Lower leg skin (tissue), 4 donors: ENCODE data around the gene TNFRSF13B. TPM values are rescaled to one million over a fixed set of nuclear protein-coding genes. Genes with fewer than 3 reads are reported as not detected.
"Not testable (repeated sequence)": the region's sequence is repeated elsewhere in the genome, so short reads cannot be mapped to it uniquely, and the experiment has no call there.

ENCODE experiments used
- DNase-seq, 2 donors: peaks; one replicate each; pipeline ENCODE4 v3.0.0-alpha.2; 2019; ENCODE audit warnings: low spot score in 2 of 2
- H3K4me3 ChIP-seq: fragments of 200-600 bp; sonication (generic); 2 replicates; pipeline ENCODE4 v1.5.1; 2017; ENCODE audit warnings: mild to moderate bottlenecking, low read depth; ENCODE audit not compliant: poor library complexity, severe bottlenecking
- POLR2A ChIP-seq, 2 donors: fragments of 450-650 bp; IDR thresholded peaks; one replicate each; pipeline ENCODE4 v1.6.1; 2016 to 2017; ENCODE audit warnings: antibody characterized with exemption in 2 of 2, mild to moderate bottlenecking in 1 of 2, moderate library complexity in 1 of 2
- WGBS, 2 donors: methylation state at CpG; one replicate each; pipeline ENCODE4 v1.1.5; 2018; 5-methylcytosine and 5-hydroxymethylcytosine counted together
- intact Hi-C: fragments of 100-400 bp; cut with DNase I; formaldehyde crosslinking; loops from one replicate; pipeline ENCODE4 v1.15.0; 2023; ENCODE audit warnings: low total_unique reads
- total RNA-seq, 4 donors: library from RNA; depleted of rRNA; stranded (reverse); fragments of >200 nt; gene quantifications; one replicate each; pipeline ENCODE4 v1.1.0, GENCODE V29; 2016
- TF ChIP-seq, protein P1 (sequence below), 3 donors: fragments of 450-650 bp; IDR thresholded peaks; one replicate each; pipeline ENCODE4 v1.5.1; 2016; ENCODE audit warnings: antibody characterized with exemption in 3 of 3, mild to moderate bottlenecking in 3 of 3, moderate library complexity in 2 of 3

The TNFRSF13B gene
- total RNA-seq, 4 donors from 2014 or later = not detected

- TF ChIP-seq, protein P1, sequence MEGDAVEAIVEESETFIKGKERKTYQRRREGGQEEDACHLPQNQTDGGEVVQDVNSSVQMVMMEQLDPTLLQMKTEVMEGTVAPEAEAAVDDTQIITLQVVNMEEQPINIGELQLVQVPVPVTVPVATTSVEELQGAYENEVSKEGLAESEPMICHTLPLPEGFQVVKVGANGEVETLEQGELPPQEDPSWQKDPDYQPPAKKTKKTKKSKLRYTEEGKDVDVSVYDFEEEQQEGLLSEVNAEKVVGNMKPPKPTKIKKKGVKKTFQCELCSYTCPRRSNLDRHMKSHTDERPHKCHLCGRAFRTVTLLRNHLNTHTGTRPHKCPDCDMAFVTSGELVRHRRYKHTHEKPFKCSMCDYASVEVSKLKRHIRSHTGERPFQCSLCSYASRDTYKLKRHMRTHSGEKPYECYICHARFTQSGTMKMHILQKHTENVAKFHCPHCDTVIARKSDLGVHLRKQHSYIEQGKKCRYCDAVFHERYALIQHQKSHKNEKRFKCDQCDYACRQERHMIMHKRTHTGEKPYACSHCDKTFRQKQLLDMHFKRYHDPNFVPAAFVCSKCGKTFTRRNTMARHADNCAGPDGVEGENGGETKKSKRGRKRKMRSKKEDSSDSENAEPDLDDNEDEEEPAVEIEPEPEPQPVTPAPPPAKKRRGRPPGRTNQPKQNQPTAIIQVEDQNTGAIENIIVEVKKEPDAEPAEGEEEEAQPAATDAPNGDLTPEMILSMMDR (IDR thresholded peaks at IDR 0.05) = no peak
- TF ChIP-seq POLR2A (IDR thresholded peaks at IDR 0.05) = no peak
- intact Hi-C loops = no loop called here
- WGBS, 2 donors = 87 to 95% methylated on average over 3 of the region's 3 CpGs
- DNase-seq = peak in 1 of 2 donors; percentile 42
- H3K4me3 ChIP-seq = no peak overlapping the region
Observed at GRCh38 chr17:16908273-16908672, 63.6 kb downstream of the TNFRSF13B start.

DNA sequence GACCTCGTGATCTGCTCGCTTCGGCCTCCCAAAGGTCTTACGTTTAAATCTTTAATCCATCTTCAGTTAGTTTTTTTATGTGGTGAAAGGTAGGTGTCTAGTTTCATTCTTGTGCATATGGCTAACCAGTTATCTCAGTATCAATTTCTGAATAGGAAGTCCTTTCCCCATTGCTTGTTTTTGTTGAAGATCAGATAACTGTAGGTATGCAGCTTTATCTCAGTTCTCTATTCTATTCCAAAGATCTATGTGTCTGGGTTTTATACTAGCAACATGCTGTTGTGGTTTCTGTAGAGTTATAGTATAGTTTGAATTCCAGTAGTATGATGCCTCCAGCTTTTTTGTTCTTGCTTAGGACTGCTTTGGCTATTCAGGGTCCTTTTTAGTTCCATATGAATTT is 65.2 kb downstream of the TNFRSF13B start:
- TF ChIP-seq, protein P1 (IDR thresholded peaks at IDR 0.05) = no peak
- no peak for TF ChIP-seq POLR2A (IDR thresholded peaks at IDR 0.05)
- intact Hi-C loops = no loop called here
- 79 to 84% methylated on average over 4 of the region's 4 CpGs for WGBS, 2 donors
- no peak for DNase-seq
- H3K4me3 ChIP-seq = no peak overlapping the region

GRCh38 chr17:16905593-16906191 is 66.2 kb downstream of the TNFRSF13B start:
- TF ChIP-seq POLR2A (IDR thresholded peaks at IDR 0.05) = no peak
- TF ChIP-seq, protein P1 (IDR thresholded peaks at IDR 0.05) = no peak
- 37 to 41% methylated on average over 2 of the region's 2 CpGs for WGBS, 2 donors
- no peak for DNase-seq
- no peak overlapping the region for H3K4me3 ChIP-seq
- intact Hi-C loops = no loop called here

- DNase-seq, intact Hi-C loops, H3K4me3 ChIP-seq: not testable (repeated sequence)
- 89 to 92% methylated on average over 3 of the region's 3 CpGs for whole genome bisulfite sequencing, 2 donors
Observed at GRCh38 chr17:16903070-16903469, 68.8 kb downstream of the TNFRSF13B start.

DNA sequence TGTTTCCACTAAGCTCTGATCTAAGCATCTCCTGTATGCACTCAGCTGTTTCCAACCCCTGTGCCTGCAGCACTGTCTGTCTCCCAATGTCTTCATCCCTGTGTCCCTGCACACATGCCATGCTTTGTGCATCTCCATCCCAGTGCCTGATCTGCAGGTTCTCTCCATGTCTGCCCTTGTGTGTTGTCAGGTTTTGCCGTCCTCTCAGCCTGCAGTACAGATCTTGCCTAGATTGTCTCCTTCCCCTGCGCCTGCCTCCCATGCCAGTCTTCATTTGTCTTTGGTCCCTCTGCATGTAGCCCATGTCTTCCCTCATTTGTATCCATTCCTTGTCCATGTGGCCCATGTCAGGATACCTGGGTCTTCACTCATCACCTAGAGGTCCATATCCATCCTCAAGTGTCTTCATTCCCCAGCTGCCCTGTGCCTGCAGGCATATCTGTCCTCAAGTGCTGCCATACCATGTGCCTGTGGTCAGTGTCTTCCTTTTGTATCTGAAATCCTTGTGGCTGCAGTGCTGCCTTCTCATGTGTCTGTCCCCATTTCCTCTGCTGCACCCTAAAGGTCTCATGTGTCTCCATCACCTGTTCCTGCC is 71.5 kb downstream of the TNFRSF13B start:
- WGBS, 2 donors = 93 to 97% methylated on average over 2 of the region's 2 CpGs
- H3K4me3 ChIP-seq = no peak overlapping the region
- no peak for TF ChIP-seq POLR2A (IDR thresholded peaks at IDR 0.05)
- TF ChIP-seq, protein P1 (IDR thresholded peaks at IDR 0.05) = no peak
- intact Hi-C loops = no loop called here
- peak in 1 of 2 donors; percentile 58 for DNase-seq

DNA sequence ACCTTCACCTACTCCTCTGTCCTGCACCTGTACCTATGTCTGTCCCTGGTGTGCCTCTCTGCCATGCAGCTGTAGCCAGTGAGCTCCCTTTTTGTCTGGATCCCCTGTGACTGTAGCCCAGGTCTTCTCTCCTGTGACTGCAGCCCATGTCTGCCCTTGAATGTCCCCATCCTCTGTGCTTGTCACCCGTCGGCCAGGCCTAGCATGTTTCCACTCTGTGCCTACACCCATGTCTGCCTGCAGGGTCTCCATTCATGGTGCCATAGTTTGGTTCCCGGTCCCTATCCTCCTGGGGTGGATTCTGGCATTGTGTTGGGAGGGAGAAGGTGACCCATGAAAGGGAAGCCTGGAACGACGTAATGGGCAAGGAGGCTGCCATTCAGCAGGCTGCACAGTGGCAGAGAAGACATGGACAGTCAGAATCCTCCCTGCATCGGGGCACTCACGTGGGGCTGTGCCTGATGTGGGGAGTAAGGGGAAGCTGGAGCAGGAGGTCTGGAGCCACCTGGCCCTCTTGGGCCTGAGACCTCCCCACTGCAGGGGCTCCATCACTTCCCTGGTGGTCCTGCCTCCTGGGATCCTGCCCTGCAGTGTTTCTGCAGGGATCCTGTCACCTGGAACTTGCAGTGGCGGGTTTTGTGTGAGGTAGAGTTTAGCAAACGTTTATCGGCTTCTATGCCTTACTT is 74.6 kb downstream of the TNFRSF13B start:
- peak in 1 of 2 donors; percentile 66 for DNase-seq
- 80 to 81% methylated on average over 10 of the region's 10 CpGs for WGBS, 2 donors
- H3K4me3 ChIP-seq, intact Hi-C loops: not testable (repeated sequence)

DNA sequence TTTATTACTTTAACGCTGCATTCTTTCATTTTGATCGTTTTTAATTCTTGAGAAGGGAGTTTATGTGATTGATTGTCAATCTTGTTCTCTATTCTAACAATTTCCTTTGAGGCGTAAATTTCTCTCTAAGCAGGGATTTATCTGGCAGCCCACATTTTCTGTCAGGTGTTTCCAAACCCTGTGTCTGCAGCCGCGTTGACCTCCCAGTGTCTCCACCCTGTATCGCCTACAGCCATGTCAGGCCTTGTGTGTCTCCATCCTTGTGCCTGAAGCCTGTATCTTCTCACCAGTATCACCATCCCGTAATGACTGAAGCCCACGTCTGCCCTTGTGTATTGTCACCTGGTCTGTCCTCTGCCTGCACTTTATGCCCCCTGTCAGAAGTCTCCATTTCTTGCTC is 75.7 kb downstream of the TNFRSF13B start:
- WGBS, 2 donors = 78 to 82% methylated on average over 8 of the region's 8 CpGs

DNA sequence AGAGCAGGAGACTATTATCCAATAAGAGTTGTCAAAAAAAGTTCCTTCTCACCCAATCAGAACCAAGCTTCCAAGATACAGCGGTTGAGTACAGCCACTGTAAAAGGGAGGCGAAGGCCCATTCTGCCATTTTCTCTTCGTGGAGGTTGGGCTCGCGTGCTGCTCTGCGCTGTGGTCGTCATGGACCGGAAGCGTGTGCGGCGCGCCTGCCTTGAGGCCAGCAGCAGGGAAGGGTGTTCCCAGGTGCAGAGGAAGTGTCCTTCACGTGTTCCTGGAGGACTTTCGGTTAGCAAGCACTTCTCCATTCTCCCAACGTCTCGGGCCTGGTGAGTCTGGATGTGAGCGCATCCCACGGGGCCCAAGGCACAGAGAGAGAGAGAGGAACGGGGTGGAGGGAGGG is 78.4 kb downstream of the TNFRSF13B start:
- H3K4me3 ChIP-seq, intact Hi-C loops: not testable (repeated sequence)
- WGBS, 2 donors = 90 to 91% methylated on average over 19 of the region's 19 CpGs
- peak in 1 of 2 donors; percentile 75 for DNase-seq

More for the DNA sequence above, 75.7 kb downstream of the TNFRSF13B start:
- intact Hi-C loops, H3K4me3 ChIP-seq: not testable (repeated sequence)
- DNase-seq = peak in 1 of 2 donors; percentile 46

GRCh38 chr17:16892876-16893454 is 79.0 kb downstream of the TNFRSF13B start:
- H3K4me3 ChIP-seq, intact Hi-C loops: not testable (repeated sequence)
- DNase-seq = peak in 1 of 2 donors; percentile 43
- 86 to 90% methylated on average over 18 to 20 of the region's 20 CpGs for WGBS, 2 donors
